Motor neuron (in vitro differentiated cells): ENCODE measurements around the gene C11orf16. TPM values are rescaled to one million over a fixed set of nuclear protein-coding genes. Genes with fewer than 3 reads are reported as not detected.
"Not testable (repeated sequence)": the region's sequence is repeated elsewhere in the genome, so short reads cannot be mapped to it uniquely, and the experiment has no call there.

ENCODE experiments used
- ATAC-seq, 8 experiments: fragments of 200-7000 bp; cut with Tn5 transposase; replicated peaks in 6 of 8; 2 replicates each; pipeline ENCODE4 v1.8.0; 2021; ENCODE audit warnings: mild to moderate bottlenecking in 8 of 8, moderate library complexity in 8 of 8
- H3K27ac ChIP-seq, 2 donors: fragments of 250-450 bp; sonication (Bioruptor Pico); 2 replicates each; pipeline ENCODE4 v1.9.0; 2021; ENCODE audit warnings: antibody characterized with exemption in 2 of 2, mild to moderate bottlenecking in 2 of 2, moderate library complexity in 1 of 2
- H3K4me1 ChIP-seq, 2 donors: fragments of 250-450 bp; sonication (Bioruptor Pico); replicated peaks in 1 of 2; 2 replicates each; pipeline ENCODE4 v1.6.1; 2021; ENCODE audit warnings: antibody characterized with exemption in 2 of 2, mild to moderate bottlenecking in 2 of 2, moderate library complexity in 1 of 2
- H3K4me3 ChIP-seq, 5 donors: fragments of 250-450 bp; sonication (Bioruptor Pico); 2 replicates each; pipeline ENCODE4 v1.9.0; 2021; ENCODE audit warnings: antibody characterized with exemption in 5 of 5, mild to moderate bottlenecking in 5 of 5, moderate library complexity in 4 of 5
- WGBS, 10 experiments: fragments of 450-650 bp; shearing (Covaris generic); methylation state at CpG; one replicate each; pipeline ENCODE4 v1.0.0; 2022; 5-methylcytosine and 5-hydroxymethylcytosine counted together
- in situ Hi-C, 9 experiments: fragments of 400-800 bp; cut with MboI; loops; one replicate each; pipeline ENCODE4 v1.15.0; 2021; ENCODE audit warnings: low sequenced_read_pairs in 9 of 9, low pct_unique_long_range_greater_than_20kb in 2 of 9; ENCODE audit not compliant: unreplicated experiment in 9 of 9
- total RNA-seq, 8 experiments: library from RNA; unstranded; fragments of 300-600 nt; gene quantifications; 2 replicates each; pipeline versions ENCODE4 v1.2.3 to v1.2.4, GENCODE V29; 2022

C11orf16 gene
- total RNA-seq, 8 experiments from 2014 or later: 0.11 to 0.84 (median 0.30) TPM; not detected in 2

DNA sequence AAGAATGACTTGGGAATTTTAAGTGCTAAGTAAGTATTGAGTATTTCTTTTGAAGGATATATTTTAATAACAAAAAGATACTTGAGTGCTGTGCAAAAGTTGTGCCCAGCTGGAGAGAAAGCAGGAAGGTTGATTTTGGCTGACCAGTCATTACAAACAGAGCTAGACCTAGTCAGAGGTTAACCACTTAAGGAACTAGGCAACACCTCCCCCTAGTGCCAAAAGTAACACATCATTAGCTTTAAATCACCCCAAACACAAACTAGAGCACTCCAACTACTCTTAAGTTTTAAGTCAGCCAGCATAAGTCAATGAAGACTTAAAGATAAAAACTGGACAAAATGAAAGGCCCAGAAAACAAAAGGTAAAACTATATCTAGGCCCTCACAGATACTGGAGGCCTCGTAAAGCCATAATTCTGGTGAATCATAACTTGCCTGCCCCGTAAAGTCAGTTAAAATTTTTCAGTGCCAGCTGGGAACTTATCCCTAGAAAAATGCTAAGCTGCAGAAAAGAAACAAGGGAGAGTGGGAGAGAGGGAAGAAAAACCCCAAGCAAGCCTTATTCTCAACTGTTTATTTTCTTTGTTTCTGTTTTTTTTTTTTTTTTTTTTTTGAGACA lies 26.9 kb upstream of the C11orf16 start:
- Histone ChIP-seq H3K27ac (no peak overlapping the region), H3K4me1 (peaks cover 3 to 9% of the 10 kb centered on the region in 2 donors), H3K4me3 (no peak overlapping the region)
- in situ Hi-C loops: no loop called here
- 6 to 80% (median 33%) methylated on average over 1 to 2 of the region's 2 CpGs; no CpG with 5 or more reads in 2 of the 10 experiments for WGBS, 10 experiments
- peak in 2 of 8 experiments; percentile 2 to 8 for ATAC-seq

DNA sequence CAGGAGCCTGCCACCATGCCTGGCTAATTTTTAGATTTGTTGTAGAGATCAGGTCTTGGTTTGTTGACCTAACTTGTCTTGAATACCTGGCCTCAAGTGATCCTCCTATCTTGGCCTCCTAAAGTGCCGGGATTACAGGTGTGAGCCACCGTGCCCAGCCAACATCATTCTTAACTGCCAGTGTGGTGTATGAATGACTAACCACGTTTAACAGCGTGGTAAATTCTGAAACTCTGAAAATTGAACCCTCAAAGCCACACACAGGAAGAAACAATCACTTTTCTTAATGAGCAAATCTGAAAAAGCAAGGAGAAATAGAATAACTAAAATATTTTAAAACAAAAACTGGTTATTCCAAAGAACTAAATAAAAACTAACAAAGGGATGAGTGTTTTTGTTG lies 24.1 kb upstream of the C11orf16 start:
- 88 to 100% (median 94%) methylated on average over 1 to 4 of the region's 4 CpGs; no CpG with 5 or more reads in 2 of the 10 experiments for WGBS, 10 experiments
- no peak overlapping the region for H3K27ac ChIP-seq
- peaks cover 0 to 3% of the 10 kb centered on the region in 2 donors for H3K4me1 ChIP-seq
- H3K4me3 ChIP-seq: no peak overlapping the region
- in situ Hi-C loops: no loop called here
- no peak for ATAC-seq

DNA sequence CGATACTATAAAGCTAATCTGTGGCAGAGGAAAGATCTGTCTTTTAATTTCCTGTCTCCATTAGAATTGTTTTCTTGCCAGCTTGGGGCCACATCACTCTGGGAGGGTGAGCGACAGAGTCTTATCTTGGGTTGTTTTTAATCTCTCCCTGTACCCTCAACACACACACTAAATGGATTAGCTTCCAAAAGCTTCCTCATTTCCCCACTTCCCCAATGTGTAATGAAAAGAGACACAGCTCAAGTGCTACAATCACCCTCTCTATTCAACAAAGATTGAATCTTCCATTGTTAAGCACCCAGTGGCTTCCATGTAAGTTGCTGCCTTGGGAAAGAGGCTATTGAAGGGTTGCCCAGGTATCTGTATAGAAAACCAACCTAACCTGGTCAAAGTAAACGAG lies 16.1 kb upstream of the C11orf16 start:
- Histone ChIP-seq H3K4me1 (no peaks in the 10 kb centered on the region), H3K27ac (no peak overlapping the region), H3K4me3 (no peak overlapping the region)
- peak in 1 of 8 experiments; percentile 8 for ATAC-seq
- WGBS, 10 experiments: 76 to 100% (median 95%) methylated on average over 1 to 3 of the region's 3 CpGs
- in situ Hi-C loops: no loop called here

- in situ Hi-C loops: no loop called here
- ATAC-seq: no peak
- whole genome bisulfite sequencing, 10 experiments: 60 to 97% (median 88%) methylated on average over 1 to 4 of the region's 4 CpGs; no CpG with 5 or more reads in 1 of the 10 experiments
Observed at GRCh38 chr11:8947230-8947943, 14.6 kb upstream of the C11orf16 start.

GRCh38 chr11:8942518-8943066 lies 9.8 kb upstream of the C11orf16 start, which contains the start of gene ASCL3:
Gene ASCL3 (minus strand): TSS chr11:8943016. CDS start chr11:8938161, 4,855 bp downstream.
- Histone ChIP-seq H3K4me3 (no peak within 1 kb of the TSS), H3K27ac (no peak within 1 kb of the TSS), H3K4me1 (no peaks in the 10 kb centered on the region)
- in situ Hi-C loops: no loop called here
- ATAC-seq: no peak
- 50 to 96% (median 76%) methylated on average over 2 to 5 of the region's 5 CpGs for WGBS, 10 experiments

More at GRCh38 chr11:8947230-8947943, 14.6 kb upstream of the C11orf16 start:
- no peak overlapping the region for H3K27ac ChIP-seq
- H3K4me1 ChIP-seq: no peaks in the 10 kb centered on the region
- no peak overlapping the region for H3K4me3 ChIP-seq

GRCh38 chr11:8941341-8942103 lies 8.8 kb upstream of the C11orf16 start:
- in situ Hi-C loops: no loop called here
- 49 to 93% (median 75%) methylated on average over 3 to 8 of the region's 8 CpGs for WGBS, 10 experiments
- no peak for ATAC-seq
- no peak overlapping the region for H3K27ac ChIP-seq
- no peak overlapping the region for H3K4me3 ChIP-seq
- no peaks in the 10 kb centered on the region for H3K4me1 ChIP-seq

DNA sequence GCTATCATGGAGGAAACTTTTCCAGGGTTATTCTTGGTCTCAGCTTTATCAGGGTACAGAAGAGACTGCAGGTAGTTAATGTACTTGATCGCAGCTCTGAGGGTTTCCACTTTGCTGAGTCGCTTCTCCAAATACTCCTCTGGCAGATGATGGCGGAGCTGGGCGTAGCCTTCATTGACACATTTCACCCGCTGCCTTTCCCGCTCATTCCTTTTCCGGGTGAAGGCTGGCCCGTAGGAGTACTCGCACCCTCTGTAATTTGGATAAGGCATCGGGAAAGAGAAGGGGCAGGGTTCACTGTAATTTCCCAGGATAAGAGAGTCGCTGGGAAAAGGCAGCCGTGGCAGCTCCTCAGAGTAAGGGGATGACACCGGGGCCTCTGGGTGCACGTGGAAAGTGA lies 4.9 kb upstream of the C11orf16 start:
- H3K4me1 ChIP-seq: peaks cover 0 to 6% of the 10 kb centered on the region in 2 donors
- no peak for ATAC-seq
- no peak overlapping the region for H3K27ac ChIP-seq
- no peak overlapping the region for H3K4me3 ChIP-seq
- in situ Hi-C loops: no loop called here
- 58 to 100% (median 91%) methylated on average over 1 to 10 of the region's 14 CpGs; no CpG with 5 or more reads in 1 of the 10 experiments for WGBS, 10 experiments

- 60 to 100% (median 80%) methylated on average over 1 to 10 of the region's 10 CpGs; no CpG with 5 or more reads in 3 of the 10 experiments for WGBS, 10 experiments
- no peak overlapping the region for H3K4me3 ChIP-seq
- in situ Hi-C loops: no loop called here
- no peak for ATAC-seq
- no peak overlapping the region for H3K27ac ChIP-seq
- H3K4me1 ChIP-seq: peaks cover 0 to 6% of the 10 kb centered on the region in 2 donors
Observed at GRCh38 chr11:8937159-8937558, 4.4 kb upstream of the C11orf16 start.

DNA sequence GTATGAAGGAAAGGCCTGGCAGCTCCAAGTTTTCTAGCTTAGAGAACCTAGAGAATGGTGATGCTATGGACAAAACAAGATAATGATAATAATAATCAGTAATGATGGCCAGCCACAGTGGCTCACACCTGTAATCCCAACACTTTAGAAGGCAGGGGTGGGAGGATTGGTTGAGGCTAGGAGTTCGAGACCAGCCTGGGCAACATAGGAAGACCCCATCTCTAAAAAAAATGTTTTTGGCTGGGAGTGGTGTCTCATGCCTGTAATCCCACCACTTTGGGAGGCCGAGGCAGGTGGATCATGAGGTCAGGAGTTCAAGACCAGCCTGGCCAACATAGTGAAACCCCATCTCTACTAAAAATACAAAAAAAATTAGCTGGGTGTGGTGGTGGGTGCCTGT lies 3.0 kb upstream of the C11orf16 start:
- H3K4me1 ChIP-seq, H3K27ac ChIP-seq, H3K4me3 ChIP-seq, in situ Hi-C loops, ATAC-seq: not testable (repeated sequence)
- WGBS, 10 experiments: 70 to 100% (median 100%) methylated on average over 1 to 2 of the region's 2 CpGs; no CpG with 5 or more reads in 5 of the 10 experiments

DNA sequence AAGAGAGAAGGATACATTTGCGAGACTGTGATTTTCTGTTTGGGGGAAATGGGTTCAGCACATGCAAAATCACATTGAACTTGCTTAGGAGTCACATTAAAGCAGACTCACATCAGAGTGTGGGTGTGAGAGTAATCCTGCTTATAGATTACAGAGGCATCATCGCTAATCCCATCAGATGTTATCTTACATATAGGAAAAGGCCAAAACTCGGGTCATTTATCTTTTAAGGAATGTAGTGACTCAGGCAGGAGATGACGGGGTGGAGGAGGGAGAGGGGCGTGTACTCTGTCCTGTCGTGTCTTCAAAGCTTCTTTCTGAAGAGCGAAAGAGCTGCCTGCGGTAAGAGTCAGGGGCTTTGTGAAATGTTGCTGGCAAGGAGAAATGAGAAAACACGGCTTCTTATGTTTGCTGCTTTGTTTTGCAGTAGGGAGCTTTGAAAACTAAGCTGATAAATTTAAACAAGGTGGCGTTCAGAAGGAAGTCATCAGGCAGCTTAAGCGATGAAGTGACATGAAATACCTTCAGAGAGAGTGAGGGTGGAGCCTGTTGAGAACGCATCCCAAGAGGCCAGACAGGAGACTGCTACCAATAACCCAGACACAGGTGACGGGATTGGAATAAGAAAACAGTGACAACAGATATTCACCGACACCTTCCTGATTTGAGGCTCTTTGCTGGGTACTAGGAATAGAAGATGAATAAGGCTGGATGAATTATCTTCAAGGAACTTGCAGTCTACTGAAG lies 2.2 kb upstream of the C11orf16 start:
- Histone ChIP-seq H3K4me3 (no peak overlapping the region), H3K27ac (no peak overlapping the region), H3K4me1 (peaks cover 0 to 6% of the 10 kb centered on the region in 2 donors)
- in situ Hi-C loops: no loop called here
- WGBS, 10 experiments: 26 to 92% (median 43%) methylated on average over 2 to 13 of the region's 14 CpGs
- peak in 6 of 8 experiments; percentile 58 to 91 (median 77) for ATAC-seq

- 90 to 100% (median 100%) methylated on average over 1 to 4 of the region's 6 CpGs; no CpG with 5 or more reads in 4 of the 10 experiments for WGBS, 10 experiments
- H3K4me3 ChIP-seq: no peak overlapping the region
- ATAC-seq: no peak
- H3K27ac ChIP-seq: no peak overlapping the region
- in situ Hi-C loops: no loop called here
- peaks cover 0 to 6% of the 10 kb centered on the region in 2 donors for H3K4me1 ChIP-seq
Observed at GRCh38 chr11:8933931-8934330, 1.2 kb upstream of the C11orf16 start.

GRCh38 chr11:8930456-8931175 lies 2.1 kb downstream of the C11orf16 start:
- ATAC-seq: no peak
- Histone ChIP-seq H3K4me3 (no peak overlapping the region), H3K4me1 (peaks cover 0 to 6% of the 10 kb centered on the region in 2 donors), H3K27ac (no peak overlapping the region)
- in situ Hi-C loops: no loop called here
- 40 to 95% (median 89%) methylated on average over 3 to 7 of the region's 12 CpGs; no CpG with 5 or more reads in 2 of the 10 experiments for WGBS, 10 experiments
